ENCODE measurements around the gene NR1I3.

Gene NR1I3, protein sequence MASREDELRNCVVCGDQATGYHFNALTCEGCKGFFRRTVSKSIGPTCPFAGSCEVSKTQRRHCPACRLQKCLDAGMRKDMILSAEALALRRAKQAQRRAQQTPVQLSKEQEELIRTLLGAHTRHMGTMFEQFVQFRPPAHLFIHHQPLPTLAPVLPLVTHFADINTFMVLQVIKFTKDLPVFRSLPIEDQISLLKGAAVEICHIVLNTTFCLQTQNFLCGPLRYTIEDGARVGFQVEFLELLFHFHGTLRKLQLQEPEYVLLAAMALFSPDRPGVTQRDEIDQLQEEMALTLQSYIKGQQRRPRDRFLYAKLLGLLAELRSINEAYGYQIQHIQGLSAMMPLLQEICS

DNA sequence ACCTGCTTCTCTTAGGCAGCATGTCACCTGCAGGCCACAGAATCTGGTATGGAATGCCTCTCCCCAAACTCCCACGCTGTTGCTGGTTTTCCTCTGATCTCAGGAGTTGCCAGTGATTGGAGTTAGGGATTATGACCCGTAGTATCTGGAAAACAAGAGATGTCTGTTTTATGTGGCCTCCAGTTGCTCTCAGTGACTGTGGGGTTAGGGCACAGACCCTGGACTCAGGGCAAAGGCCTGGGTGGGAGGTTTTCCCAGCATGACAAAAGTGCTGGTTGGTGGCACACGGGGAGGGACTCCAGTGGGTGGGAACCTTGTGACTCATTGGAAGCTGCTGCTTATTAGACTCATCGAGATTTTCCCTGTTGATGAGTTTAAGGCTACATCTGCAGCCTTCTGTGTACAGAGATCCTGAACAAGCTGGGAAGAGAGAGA lies at the start of gene NR1I3:
TSS of gene NR1I3 (minus strand) at position 165 of the 435 bp plus-strand sequence. CDS start 1,638 bp downstream, outside the sequence.
- no peaks in the 10 kb centered on the region for H3K27me3 ChIP-seq (ENCODE audit: control insufficient read depth in 2 of 2, insufficient read depth in 2 of 2, low read length in 2 of 2)
- H3K4me1 ChIP-seq (ENCODE audit: control insufficient read depth in 2 of 2, insufficient read depth in 2 of 2, low read length in 2 of 2), result no peaks in the 10 kb centered on the region
- no peak within 1 kb of the TSS for H3K9ac ChIP-seq (ENCODE audit: low read depth in 1 of 2, low read length in 2 of 2)
- H3K4me3 ChIP-seq (ENCODE audit: low read length in 2 of 2), result no peak within 1 kb of the TSS
- no peaks in the 10 kb centered on the region for H3K9me3 ChIP-seq (ENCODE audit: control insufficient read depth in 2 of 2, low read length in 2 of 2)
- H3K27ac ChIP-seq (ENCODE audit: low read depth in 2 of 2, low read length in 2 of 2), result no peak within 1 kb of the TSS
- no peaks in the 10 kb centered on the region for H3K36me3 ChIP-seq (ENCODE audit: control insufficient read depth in 2 of 2, insufficient read depth in 2 of 2, low read length in 2 of 2)

DNA sequence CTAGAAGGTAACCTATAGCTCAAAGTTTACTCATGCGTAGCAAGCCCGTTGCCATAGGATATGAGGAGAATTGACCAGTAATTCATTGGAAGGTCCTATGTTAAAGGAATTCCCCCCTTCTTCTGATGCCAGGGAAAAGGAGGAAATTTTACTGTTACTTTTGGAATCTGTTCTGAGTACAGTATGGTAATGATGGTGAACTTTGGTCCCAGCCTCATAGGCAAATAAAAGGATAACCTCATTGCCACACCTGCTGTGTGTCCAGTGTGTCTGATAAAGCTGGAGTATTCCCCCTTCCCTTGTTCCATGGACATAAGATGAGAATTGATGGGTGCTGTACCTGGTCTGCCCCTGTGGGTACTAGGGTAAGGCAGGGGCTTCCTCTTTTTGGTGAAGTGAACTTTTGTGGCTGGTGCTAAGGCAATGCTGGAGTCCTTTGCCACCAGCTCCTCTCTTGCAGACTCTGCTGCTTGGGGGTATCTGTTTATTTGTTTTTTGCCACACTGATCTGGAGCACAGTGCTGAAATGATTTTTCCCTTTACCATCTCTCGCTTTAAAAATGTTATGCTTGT lies 49.6 kb upstream of the NR1I3 start:
- Histone ChIP-seq H3K4me1 (ENCODE audit: control insufficient read depth in 2 of 2, insufficient read depth in 2 of 2, low read length in 2 of 2) (no peaks in the 10 kb centered on the region), H3K36me3 (ENCODE audit: control insufficient read depth in 2 of 2, insufficient read depth in 2 of 2, low read length in 2 of 2) (no peaks in the 10 kb centered on the region), H3K4me3 (ENCODE audit: low read length in 2 of 2) (no peak overlapping the region), H3K27me3 (ENCODE audit: control insufficient read depth in 2 of 2, insufficient read depth in 2 of 2, low read length in 2 of 2) (no peaks in the 10 kb centered on the region), H3K27ac (ENCODE audit: low read depth in 2 of 2, low read length in 2 of 2) (no peak overlapping the region), H3K9ac (ENCODE audit: low read depth in 1 of 2, low read length in 2 of 2) (no peak overlapping the region), H3K9me3 (ENCODE audit: control insufficient read depth in 2 of 2, low read length in 2 of 2) (no peaks in the 10 kb centered on the region)

DNA sequence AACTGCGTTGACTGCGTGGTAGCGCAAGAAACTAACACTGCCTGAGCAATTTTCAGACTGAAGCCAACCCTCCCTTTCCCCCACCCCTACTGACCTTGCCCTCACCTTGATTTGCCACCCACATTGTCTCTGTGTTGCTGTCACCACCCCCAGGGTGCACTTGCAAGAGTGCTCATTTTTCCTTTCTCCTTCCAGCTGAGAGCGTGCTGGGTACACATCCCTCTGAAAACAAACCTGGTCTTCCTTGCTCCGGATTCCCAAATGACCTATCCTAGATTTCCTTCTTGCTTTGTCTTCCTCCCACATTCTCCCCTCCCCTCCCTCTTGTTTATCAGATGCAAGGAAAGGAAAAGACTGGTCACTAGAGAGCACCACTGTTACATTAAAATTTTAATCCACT lies 47.5 kb upstream of the NR1I3 start:
- no peak overlapping the region for H3K4me3 ChIP-seq (ENCODE audit: low read length in 2 of 2)
- H3K4me1 ChIP-seq (ENCODE audit: control insufficient read depth in 2 of 2, insufficient read depth in 2 of 2, low read length in 2 of 2), result no peaks in the 10 kb centered on the region
- no peaks in the 10 kb centered on the region for H3K36me3 ChIP-seq (ENCODE audit: control insufficient read depth in 2 of 2, insufficient read depth in 2 of 2, low read length in 2 of 2)
- H3K9ac ChIP-seq (ENCODE audit: low read depth in 1 of 2, low read length in 2 of 2), result no peak overlapping the region
- H3K9me3 ChIP-seq (ENCODE audit: control insufficient read depth in 2 of 2, low read length in 2 of 2), result no peaks in the 10 kb centered on the region
- no peaks in the 10 kb centered on the region for H3K27me3 ChIP-seq (ENCODE audit: control insufficient read depth in 2 of 2, insufficient read depth in 2 of 2, low read length in 2 of 2)
- H3K27ac ChIP-seq (ENCODE audit: low read depth in 2 of 2, low read length in 2 of 2), result no peak overlapping the region

DNA sequence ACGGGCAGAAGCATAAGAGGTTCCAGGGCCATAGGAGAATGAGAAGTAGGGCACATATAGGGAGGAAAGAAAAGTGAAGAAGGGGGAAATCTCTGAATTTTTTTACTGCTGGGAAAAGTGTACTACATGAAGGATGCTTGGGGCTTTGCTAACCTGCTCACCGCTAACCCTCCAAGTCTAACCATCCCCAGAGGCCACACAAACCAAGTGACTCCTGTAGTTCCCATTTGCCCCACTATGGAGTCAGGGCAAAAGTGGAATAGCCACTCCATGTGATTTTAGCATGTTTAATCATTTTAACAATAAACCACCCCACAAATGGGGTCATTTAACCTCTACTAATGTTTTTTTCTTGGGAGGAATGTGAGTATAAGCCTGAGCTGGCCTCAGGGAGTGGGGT lies 47.1 kb upstream of the NR1I3 start:
- H3K27me3 ChIP-seq (ENCODE audit: control insufficient read depth in 2 of 2, insufficient read depth in 2 of 2, low read length in 2 of 2), result no peaks in the 10 kb centered on the region
- H3K36me3 ChIP-seq (ENCODE audit: control insufficient read depth in 2 of 2, insufficient read depth in 2 of 2, low read length in 2 of 2), result no peaks in the 10 kb centered on the region
- no peaks in the 10 kb centered on the region for H3K9me3 ChIP-seq (ENCODE audit: control insufficient read depth in 2 of 2, low read length in 2 of 2)
- no peak overlapping the region for H3K27ac ChIP-seq (ENCODE audit: low read depth in 2 of 2, low read length in 2 of 2)
- H3K4me1 ChIP-seq (ENCODE audit: control insufficient read depth in 2 of 2, insufficient read depth in 2 of 2, low read length in 2 of 2), result no peaks in the 10 kb centered on the region
- no peak overlapping the region for H3K4me3 ChIP-seq (ENCODE audit: low read length in 2 of 2)
- no peak overlapping the region for H3K9ac ChIP-seq (ENCODE audit: low read depth in 1 of 2, low read length in 2 of 2)

DNA sequence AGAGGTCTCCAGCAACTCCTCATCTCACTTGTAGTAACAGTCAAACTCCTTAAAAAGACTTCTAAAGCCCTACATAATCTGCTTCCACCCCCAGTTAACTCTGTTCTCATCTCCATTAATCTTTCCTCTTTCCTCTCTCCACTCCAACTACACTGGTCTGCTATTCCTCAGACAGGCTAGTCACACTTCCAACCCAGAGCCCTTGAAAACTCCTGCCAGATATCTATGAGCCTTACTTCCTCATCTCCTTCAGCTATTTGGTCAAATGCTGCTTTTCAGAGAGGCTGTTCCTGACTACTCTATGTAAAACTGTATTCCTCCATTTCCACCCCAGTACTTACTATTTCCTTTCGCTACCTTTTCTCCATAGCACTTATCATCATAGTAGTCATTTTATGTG lies 45.0 kb upstream of the NR1I3 start:
- H3K27me3 ChIP-seq (ENCODE audit: control insufficient read depth in 2 of 2, insufficient read depth in 2 of 2, low read length in 2 of 2), result no peaks in the 10 kb centered on the region
- H3K27ac ChIP-seq (ENCODE audit: low read depth in 2 of 2, low read length in 2 of 2), result no peak overlapping the region
- H3K4me1 ChIP-seq (ENCODE audit: control insufficient read depth in 2 of 2, insufficient read depth in 2 of 2, low read length in 2 of 2), result no peaks in the 10 kb centered on the region
- H3K9me3 ChIP-seq (ENCODE audit: control insufficient read depth in 2 of 2, low read length in 2 of 2), result no peaks in the 10 kb centered on the region
- no peak overlapping the region for H3K9ac ChIP-seq (ENCODE audit: low read depth in 1 of 2, low read length in 2 of 2)
- no peaks in the 10 kb centered on the region for H3K36me3 ChIP-seq (ENCODE audit: control insufficient read depth in 2 of 2, insufficient read depth in 2 of 2, low read length in 2 of 2)
- H3K4me3 ChIP-seq (ENCODE audit: low read length in 2 of 2), result no peak overlapping the region

DNA sequence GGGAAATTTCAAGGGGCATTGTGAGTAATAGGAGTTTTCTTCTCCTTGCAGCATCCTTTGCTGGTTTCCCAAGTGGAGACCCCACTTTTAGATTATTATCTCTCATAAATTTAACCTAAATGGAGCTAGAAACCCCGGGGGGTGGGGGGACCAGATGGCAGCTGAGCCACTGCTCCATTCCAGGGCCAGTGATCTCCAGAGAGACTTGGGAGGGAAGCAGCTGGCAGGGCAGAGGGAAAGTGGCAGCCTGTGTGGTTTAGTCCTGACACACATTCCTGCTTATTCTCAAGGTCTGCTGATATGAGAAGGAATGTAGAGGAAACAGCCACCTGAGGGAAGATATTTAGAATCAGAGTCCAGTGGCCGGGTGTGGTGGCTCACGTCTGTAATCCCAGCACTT lies 36.9 kb upstream of the NR1I3 start:
- no peak overlapping the region for H3K27ac ChIP-seq (ENCODE audit: low read depth in 2 of 2, low read length in 2 of 2)
- H3K9ac ChIP-seq (ENCODE audit: low read depth in 1 of 2, low read length in 2 of 2), result no peak overlapping the region
- H3K36me3 ChIP-seq (ENCODE audit: control insufficient read depth in 2 of 2, insufficient read depth in 2 of 2, low read length in 2 of 2), result no peaks in the 10 kb centered on the region
- H3K9me3 ChIP-seq (ENCODE audit: control insufficient read depth in 2 of 2, low read length in 2 of 2), result no peaks in the 10 kb centered on the region
- H3K27me3 ChIP-seq (ENCODE audit: control insufficient read depth in 2 of 2, insufficient read depth in 2 of 2, low read length in 2 of 2), result peaks cover 0 to 4% of the 10 kb centered on the region in 2 donors
- H3K4me3 ChIP-seq (ENCODE audit: low read length in 2 of 2), result no peak overlapping the region
- H3K4me1 ChIP-seq (ENCODE audit: control insufficient read depth in 2 of 2, insufficient read depth in 2 of 2, low read length in 2 of 2), result no peaks in the 10 kb centered on the region

DNA sequence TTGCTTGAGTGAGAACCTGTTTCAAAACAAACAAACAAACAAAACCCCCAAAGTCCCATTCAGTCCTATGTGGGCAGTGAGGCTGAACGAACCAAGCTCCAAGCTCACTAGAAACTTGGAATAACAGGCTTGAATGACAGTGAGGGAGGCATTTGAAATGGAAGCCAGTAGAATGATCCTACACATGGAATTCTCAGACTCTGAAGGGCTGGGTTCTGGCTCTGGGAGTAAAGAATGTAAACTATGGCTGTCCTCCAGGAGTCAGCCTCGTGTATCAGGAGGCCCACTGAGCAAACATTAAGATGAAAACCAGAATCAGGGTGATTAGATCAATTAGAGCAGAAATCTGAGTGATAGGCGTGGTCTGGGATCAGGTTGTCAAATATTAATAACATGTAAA lies 35.4 kb upstream of the NR1I3 start:
- peaks cover 0 to 4% of the 10 kb centered on the region in 2 donors for H3K27me3 ChIP-seq (ENCODE audit: control insufficient read depth in 2 of 2, insufficient read depth in 2 of 2, low read length in 2 of 2)
- H3K27ac ChIP-seq (ENCODE audit: low read depth in 2 of 2, low read length in 2 of 2), result no peak overlapping the region
- H3K9ac ChIP-seq (ENCODE audit: low read depth in 1 of 2, low read length in 2 of 2), result no peak overlapping the region

DNA sequence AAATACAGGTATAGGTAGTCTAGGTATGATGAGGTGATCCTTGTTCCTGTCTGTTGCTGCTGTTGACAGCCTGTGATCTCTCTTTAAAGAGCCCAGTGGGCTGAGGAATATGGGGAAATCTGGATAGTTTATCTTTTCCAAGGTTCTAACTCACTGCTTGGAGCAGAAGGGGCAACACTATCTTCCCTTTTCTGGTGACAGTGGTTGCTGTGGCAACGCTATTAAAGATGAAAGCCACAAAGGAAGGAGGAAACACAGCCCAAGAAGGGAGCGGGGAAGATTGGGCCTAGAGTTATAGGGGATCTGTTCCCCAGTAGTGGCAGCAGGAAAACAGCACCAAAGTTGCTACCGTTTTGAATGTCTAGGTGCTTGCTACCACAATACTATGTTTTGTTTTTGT lies 29.3 kb upstream of the NR1I3 start:
- no peak overlapping the region for H3K27ac ChIP-seq (ENCODE audit: low read depth in 2 of 2, low read length in 2 of 2)
- H3K9ac ChIP-seq (ENCODE audit: low read depth in 1 of 2, low read length in 2 of 2), result no peak overlapping the region
- H3K9me3 ChIP-seq (ENCODE audit: control insufficient read depth in 2 of 2, low read length in 2 of 2), result no peaks in the 10 kb centered on the region

More for the DNA sequence above, 35.4 kb upstream of the NR1I3 start:
- no peaks in the 10 kb centered on the region for H3K9me3 ChIP-seq (ENCODE audit: control insufficient read depth in 2 of 2, low read length in 2 of 2)
- no peaks in the 10 kb centered on the region for H3K4me1 ChIP-seq (ENCODE audit: control insufficient read depth in 2 of 2, insufficient read depth in 2 of 2, low read length in 2 of 2)
- H3K36me3 ChIP-seq (ENCODE audit: control insufficient read depth in 2 of 2, insufficient read depth in 2 of 2, low read length in 2 of 2), result no peaks in the 10 kb centered on the region
- H3K4me3 ChIP-seq (ENCODE audit: low read length in 2 of 2), result no peak overlapping the region

DNA sequence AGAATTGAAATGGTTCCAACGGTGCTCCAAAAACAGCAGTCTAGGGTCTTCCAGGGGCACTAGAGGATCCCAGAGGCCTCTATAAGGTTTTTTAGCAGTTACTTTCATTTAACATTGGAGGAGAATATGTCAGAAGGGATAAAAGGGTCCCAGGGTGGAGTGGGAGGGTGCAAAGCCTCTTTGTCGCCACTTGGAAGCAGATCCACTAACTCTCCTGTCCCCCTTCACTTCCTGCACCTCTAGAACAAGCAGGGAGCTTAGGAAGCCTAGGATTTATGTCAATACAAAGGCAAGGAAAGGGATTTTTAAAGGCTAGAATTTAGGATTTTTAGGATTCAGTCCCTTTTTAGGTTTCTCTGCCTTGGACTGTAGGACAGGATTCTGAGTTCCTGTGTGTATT lies 28.8 kb upstream of the NR1I3 start:
- Histone ChIP-seq H3K9ac (ENCODE audit: low read depth in 1 of 2, low read length in 2 of 2) (no peak overlapping the region), H3K36me3 (ENCODE audit: control insufficient read depth in 2 of 2, insufficient read depth in 2 of 2, low read length in 2 of 2) (no peaks in the 10 kb centered on the region), H3K4me3 (ENCODE audit: low read length in 2 of 2) (no peak overlapping the region), H3K27me3 (ENCODE audit: control insufficient read depth in 2 of 2, insufficient read depth in 2 of 2, low read length in 2 of 2) (no peaks in the 10 kb centered on the region), H3K4me1 (ENCODE audit: control insufficient read depth in 2 of 2, insufficient read depth in 2 of 2, low read length in 2 of 2) (no peaks in the 10 kb centered on the region), H3K27ac (ENCODE audit: low read depth in 2 of 2, low read length in 2 of 2) (no peak overlapping the region), H3K9me3 (ENCODE audit: control insufficient read depth in 2 of 2, low read length in 2 of 2) (no peaks in the 10 kb centered on the region)

More for the DNA sequence above, 29.3 kb upstream of the NR1I3 start:
- Histone ChIP-seq H3K4me3 (ENCODE audit: low read length in 2 of 2) (no peak overlapping the region), H3K4me1 (ENCODE audit: control insufficient read depth in 2 of 2, insufficient read depth in 2 of 2, low read length in 2 of 2) (no peaks in the 10 kb centered on the region), H3K36me3 (ENCODE audit: control insufficient read depth in 2 of 2, insufficient read depth in 2 of 2, low read length in 2 of 2) (no peaks in the 10 kb centered on the region), H3K27me3 (ENCODE audit: control insufficient read depth in 2 of 2, insufficient read depth in 2 of 2, low read length in 2 of 2) (no peaks in the 10 kb centered on the region)

DNA sequence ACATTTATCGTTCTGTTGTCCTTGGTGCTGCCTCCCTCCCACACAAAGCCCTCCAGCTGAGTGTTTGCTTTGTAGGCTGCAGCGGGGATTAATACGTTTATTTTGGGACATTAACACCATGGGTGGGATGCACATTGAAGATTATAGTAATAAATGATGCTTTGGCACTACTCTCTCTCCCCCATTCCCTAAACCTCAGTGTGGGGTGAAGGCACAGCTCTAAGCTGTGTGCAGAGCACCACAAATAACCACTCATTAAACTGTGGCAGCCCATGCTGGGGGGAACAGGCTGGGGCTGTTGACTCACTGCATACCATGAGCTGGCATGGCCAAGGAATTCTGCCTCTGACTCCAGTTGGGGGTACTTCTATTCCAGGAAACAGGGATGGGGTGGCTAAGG lies 28.2 kb upstream of the NR1I3 start:
- no peaks in the 10 kb centered on the region for H3K9me3 ChIP-seq (ENCODE audit: control insufficient read depth in 2 of 2, low read length in 2 of 2)
- peaks cover 0 to 3% of the 10 kb centered on the region in 2 donors for H3K4me1 ChIP-seq (ENCODE audit: control insufficient read depth in 2 of 2, insufficient read depth in 2 of 2, low read length in 2 of 2)
- no peaks in the 10 kb centered on the region for H3K36me3 ChIP-seq (ENCODE audit: control insufficient read depth in 2 of 2, insufficient read depth in 2 of 2, low read length in 2 of 2)
- no peak overlapping the region for H3K9ac ChIP-seq (ENCODE audit: low read depth in 1 of 2, low read length in 2 of 2)
- H3K4me3 ChIP-seq (ENCODE audit: low read length in 2 of 2), result no peak overlapping the region
- peaks cover 3 to 6% of the 10 kb centered on the region in 2 donors for H3K27me3 ChIP-seq (ENCODE audit: control insufficient read depth in 2 of 2, insufficient read depth in 2 of 2, low read length in 2 of 2)
- H3K27ac ChIP-seq (ENCODE audit: low read depth in 2 of 2, low read length in 2 of 2), result no peak overlapping the region
